ENCODE data around the gene TSSK2. TPM values are rescaled to one million over a fixed set of nuclear protein-coding genes. Genes with fewer than 3 reads are reported as not detected.

TSSK2 gene
- polyA plus RNA-seq, 1 experiment: not detected

- Histone ChIP-seq H3K9me3 (ENCODE audit: control insufficient read depth, insufficient read depth, low read length) (no peaks in the 10 kb centered on the region), H3K27ac (ENCODE audit: low read depth, low read length) (no peak overlapping the region), H3K27me3 (ENCODE audit: control insufficient read depth, insufficient read depth, low read length) (no peaks in the 10 kb centered on the region), H3K4me3 (ENCODE audit: low read depth, low read length) (no peak overlapping the region)
- CTCF ChIA-PET: no interaction called here
- POLR2A ChIA-PET: no interaction called here
- no peak for TF ChIP-seq CTCF (IDR thresholded peaks at IDR 0.05; ENCODE audit: low read depth, low read length)
- DNase-seq (ENCODE audit: low read depth, low spot score): no peak
These were observed 7.3 kb downstream of the TSSK2 start for GRCh38 chr22:19138217-19139000.

- no peaks in the 10 kb centered on the region for H3K27me3 ChIP-seq (ENCODE audit: control insufficient read depth, insufficient read depth, low read length)
- no peak for DNase-seq (ENCODE audit: low read depth, low spot score)
- no peak overlapping the region for H3K4me3 ChIP-seq (ENCODE audit: low read depth, low read length)
- ChIA-PET POLR2A (no interaction called here), CTCF (no interaction called here)
- TF ChIP-seq CTCF (IDR thresholded peaks at IDR 0.05; ENCODE audit: low read depth, low read length): no peak
- H3K27ac ChIP-seq (ENCODE audit: low read depth, low read length): no peak overlapping the region
- no peaks in the 10 kb centered on the region for H3K9me3 ChIP-seq (ENCODE audit: control insufficient read depth, insufficient read depth, low read length)
These were observed 7.9 kb downstream of the TSSK2 start for GRCh38 chr22:19139001-19139356.

GRCh38 chr22:19139974-19140373 is 8.9 kb downstream of the TSSK2 start:
- CTCF ChIA-PET: no interaction called here
- POLR2A ChIA-PET: no interaction called here
- no peaks in the 10 kb centered on the region for H3K27me3 ChIP-seq (ENCODE audit: control insufficient read depth, insufficient read depth, low read length)
- no peaks in the 10 kb centered on the region for H3K9me3 ChIP-seq (ENCODE audit: control insufficient read depth, insufficient read depth, low read length)
- H3K27ac ChIP-seq (ENCODE audit: low read depth, low read length): no peak overlapping the region
- no peak for TF ChIP-seq CTCF (IDR thresholded peaks at IDR 0.05; ENCODE audit: low read depth, low read length)
- no peak overlapping the region for H3K4me3 ChIP-seq (ENCODE audit: low read depth, low read length)
- no peak for DNase-seq (ENCODE audit: low read depth, low spot score)

GRCh38 chr22:19142394-19142793 is 11.3 kb downstream of the TSSK2 start:
- ChIA-PET CTCF (no interaction called here), POLR2A (no interaction called here)
- Histone ChIP-seq H3K9me3 (ENCODE audit: control insufficient read depth, insufficient read depth, low read length) (no peaks in the 10 kb centered on the region), H3K4me3 (ENCODE audit: low read depth, low read length) (no peak overlapping the region), H3K27ac (ENCODE audit: low read depth, low read length) (no peak overlapping the region), H3K27me3 (ENCODE audit: control insufficient read depth, insufficient read depth, low read length) (peaks cover 9% of the 10 kb centered on the region)
- no peak for DNase-seq (ENCODE audit: low read depth, low spot score)
- TF ChIP-seq CTCF (IDR thresholded peaks at IDR 0.05; ENCODE audit: low read depth, low read length): no peak

GRCh38 chr22:19143212-19143611 is 12.1 kb downstream of the TSSK2 start:
- DNase-seq (ENCODE audit: low read depth, low spot score): no peak
- TF ChIP-seq CTCF (IDR thresholded peaks at IDR 0.05; ENCODE audit: low read depth, low read length): no peak
- ChIA-PET CTCF (interaction anchor here (2.4 kb wide), 1 partner anchor 486 kb away, joined by 15 read pairs; no protein-coding TSS in a partner anchor), POLR2A (interaction anchor here (0.6 kb wide), 1 partner anchor 334 kb away, joined by 3 read pairs; no protein-coding TSS in a partner anchor)
- no peaks in the 10 kb centered on the region for H3K9me3 ChIP-seq (ENCODE audit: control insufficient read depth, insufficient read depth, low read length)
- no peak overlapping the region for H3K4me3 ChIP-seq (ENCODE audit: low read depth, low read length)
- peaks cover 16% of the 10 kb centered on the region for H3K27me3 ChIP-seq (ENCODE audit: control insufficient read depth, insufficient read depth, low read length)
- no peak overlapping the region for H3K27ac ChIP-seq (ENCODE audit: low read depth, low read length)

Measured in AG04450 (cell line).